H1 (cell line): Measurements from ENCODE around the gene ALG9. TPM values are rescaled to one million over a fixed set of nuclear protein-coding genes. Genes with fewer than 3 reads are reported as not detected.
A peak's percentile ranks its signal among the peaks of the same experiment; 100 is the strongest.

Experiments
- ATF2 ChIP-seq: IDR thresholded peaks from 2 replicates; pipeline ENCODE4 v1.6.1; 2012; ENCODE audit warnings: low read length, inconsistent platforms
- BCL11A ChIP-seq, 2 experiments: IDR thresholded peaks; one replicate each; pipeline ENCODE4 v1.6.1; 2011; ENCODE audit warnings: low read depth in 2 of 2, low read length in 2 of 2, mild to moderate bottlenecking in 2 of 2
- CEBPB ChIP-seq: IDR thresholded peaks from 2 replicates; pipeline ENCODE4 v1.6.1; 2012; ENCODE audit warnings: low read depth, low read length
- CHD7 ChIP-seq: fragments of 300-600 bp; sonication (generic); IDR thresholded peaks from 2 replicates; pipeline ENCODE4 v1.7.1; 2012; ENCODE audit warnings: low read length, moderate library complexity, mild to moderate bottlenecking, inconsistent platforms; ENCODE audit not compliant: insufficient replicate concordance
- CREB1 ChIP-seq: IDR thresholded peaks from 2 replicates; pipeline ENCODE4 v1.6.1; 2012; ENCODE audit warnings: inconsistent platforms
- EGR1 ChIP-seq: IDR thresholded peaks from 2 replicates; pipeline ENCODE4 v1.6.1; 2011; ENCODE audit warnings: low read depth, low read length, borderline replicate concordance
- HDAC6 ChIP-seq: IDR thresholded peaks from one replicate; pipeline ENCODE4 v1.7.1; 2012; ENCODE audit warnings: low read depth, mild to moderate bottlenecking, inconsistent platforms, low read length, moderate library complexity
- KDM5A ChIP-seq: fragments of 200-600 bp; IDR thresholded peaks from 2 replicates; pipeline ENCODE4 v1.7.1; 2012; ENCODE audit warnings: mild to moderate bottlenecking, low read length, inconsistent platforms, mixed read lengths
- POU5F1 ChIP-seq: IDR thresholded peaks from 2 replicates; pipeline ENCODE4 v1.6.1; 2011; ENCODE audit warnings: low read depth, mild to moderate bottlenecking, low read length, moderate library complexity
- polyA plus RNA-seq, 7 experiments: library from polyadenylated mRNA; depleted of rRNA in 3 of 7; stranded (reverse) in 5 of 7; unstranded in 2 of 7; fragments of >200 nt in 5 of 7; fragments of 200-250 nt in 2 of 7; gene quantifications; 1 replicate in 5 of 7; 2 replicates in 1 of 7; 4 replicates in 1 of 7; pipeline versions ENCODE4 v1.2.1 to v1.2.3, GENCODE V29; 2011 to 2013; ENCODE audit warnings: missing spikeins in 2 of 7, mixed read lengths in 2 of 7
- total RNA-seq: library from RNA; stranded (reverse); fragmentation: NEBNext Ultra II Directional; extraction: Animal tissue kit (Norgen Biotek cat#: 25700); gene quantifications from 2 replicates; pipeline ENCODE4 v1.2.1, GENCODE V29; 2021

Gene ALG9
- total and polyA plus RNA-seq, 2 of the 8 experiments (the other 6 are each of a cell fraction or from before 2014, with no cell fraction given): 23.5 to 24.5 TPM

GRCh38 chr11:111840143-111840542, 31.2 kb downstream of the ALG9 start (continued):
- TF ChIP-seq CHD7: no peak
- no peak for TF ChIP-seq POU5F1
- no peak for TF ChIP-seq HDAC6
- no peak for TF ChIP-seq KDM5A
- TF ChIP-seq ATF2: no peak
- no peak for TF ChIP-seq BCL11A (IDR thresholded peaks at IDR 0.05; ENCODE audit: low read depth in 2 of 2, low read length in 2 of 2)
- TF ChIP-seq CREB1: no peak
- TF ChIP-seq EGR1: no peak
- peak; percentile 84 for TF ChIP-seq CEBPB
- TF ChIP-seq, all 59 proteins: peak for 2
